Measurements from ENCODE around the gene PP2D1. TPM values are rescaled to one million over a fixed set of nuclear protein-coding genes. Genes with fewer than 3 reads are reported as not detected.

Gene PP2D1
- total RNA-seq, 1 donor from 2014 or later = not detected

Other genes starting within 250 kb of the PP2D1 start
- gene EFHB, start 78.0 kb downstream of the PP2D1 start, total RNA-seq = 1.1 TPM in 1 of 2 replicates, not detected in the other
- gene RAB5A, start 65.2 kb downstream of the PP2D1 start, total RNA-seq = 58.1 and 58.5 TPM in 2 replicates
- 25.3 and 26.6 TPM in 2 replicates for gene KAT2B, start 28.2 kb upstream of the PP2D1 start, total RNA-seq
- gene SGO1, start 173.9 kb upstream of the PP2D1 start, total RNA-seq = 0.05 and 0.51 TPM in 2 replicates

Measured in myocyte (in vitro differentiated cells).